Lower leg skin (tissue), 4 donors: Measurements from ENCODE around the gene ADGRG6. TPM values are rescaled to one million over a fixed set of nuclear protein-coding genes. Genes with fewer than 3 reads are reported as not detected.

Experiments used
- DNase-seq, 2 donors: peaks; one replicate each; pipeline ENCODE4 v3.0.0-alpha.2; 2019; ENCODE audit warnings: low spot score in 2 of 2
- H3K4me3 ChIP-seq: fragments of 200-600 bp; sonication (generic); 2 replicates; pipeline ENCODE4 v1.5.1; 2017; ENCODE audit warnings: mild to moderate bottlenecking, low read depth; ENCODE audit not compliant: poor library complexity, severe bottlenecking
- POLR2A ChIP-seq, 2 donors: fragments of 450-650 bp; IDR thresholded peaks; one replicate each; pipeline ENCODE4 v1.6.1; 2016 to 2017; ENCODE audit warnings: antibody characterized with exemption in 2 of 2, mild to moderate bottlenecking in 1 of 2, moderate library complexity in 1 of 2
- WGBS, 2 donors: methylation state at CpG; one replicate each; pipeline ENCODE4 v1.1.5; 2018; 5-methylcytosine and 5-hydroxymethylcytosine counted together
- intact Hi-C: fragments of 100-400 bp; cut with DNase I; formaldehyde crosslinking; loops from one replicate; pipeline ENCODE4 v1.15.0; 2023; ENCODE audit warnings: low total_unique reads
- total RNA-seq, 4 donors: library from RNA; depleted of rRNA; stranded (reverse); fragments of >200 nt; gene quantifications; one replicate each; pipeline ENCODE4 v1.1.0, GENCODE V29; 2016
- TF ChIP-seq, protein P1 (sequence below), 3 donors: fragments of 450-650 bp; IDR thresholded peaks; one replicate each; pipeline ENCODE4 v1.5.1; 2016; ENCODE audit warnings: antibody characterized with exemption in 3 of 3, mild to moderate bottlenecking in 3 of 3, moderate library complexity in 2 of 3

The ADGRG6 gene
- total RNA-seq, 4 donors from 2014 or later, result 41.8 to 54.8 (median 50.0) TPM

DNA sequence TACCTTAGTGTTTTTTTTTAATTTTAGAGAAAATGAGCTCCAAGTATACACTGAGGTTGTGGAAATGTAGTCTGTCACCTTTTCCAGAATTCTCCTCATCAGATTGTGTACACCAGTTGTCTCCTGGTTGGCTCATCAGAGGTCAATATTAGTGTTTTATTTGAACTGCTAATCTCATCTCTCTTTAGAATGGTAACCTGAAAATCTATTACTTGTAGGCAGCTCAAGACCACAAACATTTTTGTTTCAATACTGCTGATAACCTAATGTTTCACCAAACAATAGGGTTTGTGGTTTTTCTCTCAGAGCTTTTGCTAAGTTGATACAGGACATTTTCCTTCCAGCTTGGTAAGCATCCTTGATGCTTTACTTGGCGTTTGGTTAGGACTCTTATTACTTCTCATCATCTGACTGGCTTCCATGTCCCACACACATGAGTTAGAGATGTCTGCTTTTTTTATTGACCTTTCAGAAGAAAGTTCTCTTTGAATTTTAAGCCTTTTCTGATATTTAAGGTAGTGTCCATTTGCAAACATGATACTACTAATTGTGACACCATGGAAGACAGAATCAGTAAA, 15.1 kb downstream of the ADGRG6 start:
- DNase-seq, result no peak
- no peak overlapping the region for H3K4me3 ChIP-seq
- TF ChIP-seq, protein P1, sequence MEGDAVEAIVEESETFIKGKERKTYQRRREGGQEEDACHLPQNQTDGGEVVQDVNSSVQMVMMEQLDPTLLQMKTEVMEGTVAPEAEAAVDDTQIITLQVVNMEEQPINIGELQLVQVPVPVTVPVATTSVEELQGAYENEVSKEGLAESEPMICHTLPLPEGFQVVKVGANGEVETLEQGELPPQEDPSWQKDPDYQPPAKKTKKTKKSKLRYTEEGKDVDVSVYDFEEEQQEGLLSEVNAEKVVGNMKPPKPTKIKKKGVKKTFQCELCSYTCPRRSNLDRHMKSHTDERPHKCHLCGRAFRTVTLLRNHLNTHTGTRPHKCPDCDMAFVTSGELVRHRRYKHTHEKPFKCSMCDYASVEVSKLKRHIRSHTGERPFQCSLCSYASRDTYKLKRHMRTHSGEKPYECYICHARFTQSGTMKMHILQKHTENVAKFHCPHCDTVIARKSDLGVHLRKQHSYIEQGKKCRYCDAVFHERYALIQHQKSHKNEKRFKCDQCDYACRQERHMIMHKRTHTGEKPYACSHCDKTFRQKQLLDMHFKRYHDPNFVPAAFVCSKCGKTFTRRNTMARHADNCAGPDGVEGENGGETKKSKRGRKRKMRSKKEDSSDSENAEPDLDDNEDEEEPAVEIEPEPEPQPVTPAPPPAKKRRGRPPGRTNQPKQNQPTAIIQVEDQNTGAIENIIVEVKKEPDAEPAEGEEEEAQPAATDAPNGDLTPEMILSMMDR (IDR thresholded peaks at IDR 0.05), result no peak
- TF ChIP-seq POLR2A (IDR thresholded peaks at IDR 0.05), result no peak
- 88 to 89% methylated on average over 1 of the region's 1 CpG for WGBS, 2 donors
- intact Hi-C loops, result no loop called here

DNA sequence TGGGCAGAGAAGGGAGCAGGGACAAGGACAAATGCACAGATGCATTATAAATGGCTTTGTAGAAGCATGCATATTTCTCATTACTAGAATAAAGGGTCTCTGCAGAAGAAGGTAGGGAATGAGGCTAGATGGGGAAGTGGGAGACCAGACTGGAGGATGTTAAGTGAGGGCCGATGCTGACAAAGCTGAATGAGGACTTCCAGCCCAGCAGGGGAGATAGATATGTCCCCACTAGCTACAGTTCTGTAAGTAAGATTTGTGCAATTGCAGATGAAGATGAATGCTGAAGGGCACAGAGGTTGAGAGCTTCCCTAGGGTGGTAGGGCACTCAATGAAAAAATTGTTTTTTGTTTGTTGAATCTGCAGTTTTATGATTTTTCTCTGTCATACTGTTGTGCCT, 16.9 kb downstream of the ADGRG6 start:
- no peak for DNase-seq
- TF ChIP-seq, protein P1 (IDR thresholded peaks at IDR 0.05), result no peak
- no peak for TF ChIP-seq POLR2A (IDR thresholded peaks at IDR 0.05)

DNA sequence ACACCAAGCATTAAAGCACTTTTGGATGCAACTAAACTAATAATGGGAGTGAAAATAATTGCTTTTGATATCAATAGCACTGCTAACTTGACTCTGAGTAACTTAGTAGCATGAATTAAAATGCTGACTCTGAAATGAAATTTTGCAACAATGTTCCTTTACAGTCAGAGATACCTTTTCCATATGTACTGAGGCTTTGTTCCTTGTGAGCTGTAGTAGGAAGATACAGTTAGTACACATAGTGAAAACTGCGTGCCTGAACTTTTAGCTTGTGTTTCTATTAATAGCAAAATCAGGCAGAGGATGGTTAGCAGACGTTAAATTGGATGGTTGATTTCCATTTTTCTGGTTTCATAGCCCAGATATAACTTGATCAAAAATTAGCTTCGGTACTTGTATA, 18.6 kb downstream of the ADGRG6 start:
- WGBS, 2 donors, result 46 to 56% methylated on average over 3 of the region's 3 CpGs
- DNase-seq, result no peak
- TF ChIP-seq, protein P1 (IDR thresholded peaks at IDR 0.05), result no peak
- TF ChIP-seq POLR2A (IDR thresholded peaks at IDR 0.05), result no peak
- no peak overlapping the region for H3K4me3 ChIP-seq
- intact Hi-C loops, result no loop called here

More for the DNA sequence above, 16.9 kb downstream of the ADGRG6 start:
- WGBS, 2 donors, result 81 to 88% methylated on average over 1 of the region's 1 CpG
- no peak overlapping the region for H3K4me3 ChIP-seq
- intact Hi-C loops, result no loop called here

DNA sequence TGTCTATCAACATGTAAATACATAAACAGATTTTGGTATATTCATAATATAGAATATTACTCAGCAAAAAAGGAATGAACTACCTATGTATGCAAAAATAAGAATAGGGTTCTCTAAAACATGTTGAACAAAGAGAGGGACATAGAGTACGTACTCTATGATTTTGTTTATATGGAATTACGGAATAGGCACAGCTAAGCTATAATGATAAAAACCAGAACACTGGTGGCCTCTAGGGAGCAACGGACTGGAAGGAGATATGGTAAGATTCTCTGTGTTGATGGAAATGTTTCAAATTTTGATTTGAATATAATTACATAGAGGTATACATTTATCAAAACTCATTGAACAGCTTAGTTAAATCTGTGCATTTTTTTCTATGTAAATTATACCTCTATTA, 19.6 kb downstream of the ADGRG6 start:
- TF ChIP-seq POLR2A (IDR thresholded peaks at IDR 0.05), result no peak
- TF ChIP-seq, protein P1 (IDR thresholded peaks at IDR 0.05), result no peak
- 84 to 88% methylated on average over 3 of the region's 3 CpGs for WGBS, 2 donors
- DNase-seq, result no peak
- intact Hi-C loops, result no loop called here
- H3K4me3 ChIP-seq, result no peak overlapping the region

DNA sequence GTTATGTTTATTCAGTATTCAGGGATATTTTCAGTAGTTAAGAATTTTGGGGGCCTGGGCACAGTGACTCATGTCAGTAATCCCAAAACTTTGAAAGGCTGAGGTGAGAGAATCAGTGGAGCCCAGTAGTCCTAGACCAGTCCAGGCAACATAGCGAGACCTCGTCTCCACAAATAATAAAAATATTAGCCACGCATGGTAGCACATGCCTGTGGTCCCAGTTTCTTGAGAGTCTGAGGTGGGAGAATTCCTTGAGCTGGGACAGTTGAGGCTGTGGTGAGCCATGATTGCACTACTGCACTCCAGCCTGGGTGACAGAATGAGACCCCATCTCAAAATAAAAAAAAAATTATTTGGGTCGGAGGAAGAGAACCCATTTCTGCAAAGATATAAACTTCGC, 20.3 kb downstream of the ADGRG6 start:
- no peak overlapping the region for H3K4me3 ChIP-seq
- TF ChIP-seq, protein P1 (IDR thresholded peaks at IDR 0.05), result no peak
- TF ChIP-seq POLR2A (IDR thresholded peaks at IDR 0.05), result no peak
- intact Hi-C loops, result no loop called here
- 94 to 95% methylated on average over 5 of the region's 5 CpGs for WGBS, 2 donors
- no peak for DNase-seq
